Astrocyte (in vitro differentiated cells and primary cell): Measurements from ENCODE around the gene CBX8.

Experiments used
- EZH2 ChIP-seq: IDR thresholded peaks from 2 replicates; pipeline ENCODE4 v1.6.1; 2012; ENCODE audit warnings: mild to moderate bottlenecking, low read length, inconsistent platforms; ENCODE audit not compliant: insufficient read depth
- TF ChIP-seq, protein P1 (sequence below): IDR thresholded peaks from 2 replicates; pipeline ENCODE4 v1.5.1; 2011; ENCODE audit warnings: low read depth, mild to moderate bottlenecking, inconsistent platforms, low read length, moderate library complexity; ENCODE audit not compliant: insufficient read depth

DNA sequence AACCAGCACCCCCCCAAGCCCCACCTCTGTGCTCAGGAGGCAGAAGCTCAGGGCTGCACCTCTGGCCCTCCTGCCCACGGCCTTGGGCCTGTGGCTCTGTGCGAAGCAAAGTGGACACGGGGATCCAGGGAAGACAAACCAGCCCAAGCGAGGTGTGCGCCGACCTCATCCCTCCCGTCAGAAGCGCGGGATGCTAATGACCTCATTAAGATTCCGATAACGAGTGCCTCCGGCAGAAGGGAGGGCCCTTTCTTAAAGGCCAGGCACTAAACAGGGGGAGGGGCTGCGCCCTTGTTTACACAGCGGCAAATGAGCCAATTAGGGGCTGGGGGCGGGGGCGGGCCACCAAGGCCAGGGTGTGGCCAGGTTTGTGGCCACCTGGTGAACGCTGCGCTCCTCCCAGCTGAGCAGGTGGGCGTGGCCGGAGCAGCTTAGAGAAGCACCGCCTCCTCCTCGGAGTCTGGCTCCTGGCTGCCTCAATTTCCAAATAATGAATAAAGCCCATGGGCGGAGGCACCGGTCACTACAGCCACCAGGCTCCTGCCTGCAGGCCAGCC lies 39.2 kb upstream of the CBX8 start:
- TF ChIP-seq, protein P1, sequence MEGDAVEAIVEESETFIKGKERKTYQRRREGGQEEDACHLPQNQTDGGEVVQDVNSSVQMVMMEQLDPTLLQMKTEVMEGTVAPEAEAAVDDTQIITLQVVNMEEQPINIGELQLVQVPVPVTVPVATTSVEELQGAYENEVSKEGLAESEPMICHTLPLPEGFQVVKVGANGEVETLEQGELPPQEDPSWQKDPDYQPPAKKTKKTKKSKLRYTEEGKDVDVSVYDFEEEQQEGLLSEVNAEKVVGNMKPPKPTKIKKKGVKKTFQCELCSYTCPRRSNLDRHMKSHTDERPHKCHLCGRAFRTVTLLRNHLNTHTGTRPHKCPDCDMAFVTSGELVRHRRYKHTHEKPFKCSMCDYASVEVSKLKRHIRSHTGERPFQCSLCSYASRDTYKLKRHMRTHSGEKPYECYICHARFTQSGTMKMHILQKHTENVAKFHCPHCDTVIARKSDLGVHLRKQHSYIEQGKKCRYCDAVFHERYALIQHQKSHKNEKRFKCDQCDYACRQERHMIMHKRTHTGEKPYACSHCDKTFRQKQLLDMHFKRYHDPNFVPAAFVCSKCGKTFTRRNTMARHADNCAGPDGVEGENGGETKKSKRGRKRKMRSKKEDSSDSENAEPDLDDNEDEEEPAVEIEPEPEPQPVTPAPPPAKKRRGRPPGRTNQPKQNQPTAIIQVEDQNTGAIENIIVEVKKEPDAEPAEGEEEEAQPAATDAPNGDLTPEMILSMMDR, result no peak
- TF ChIP-seq EZH2, result no peak
